Myocyte (in vitro differentiated cells): Measurements from ENCODE around the gene GPC1. TPM values are rescaled to one million over a fixed set of nuclear protein-coding genes. Genes with fewer than 3 reads are reported as not detected.

ENCODE experiments used
- DNase-seq: peaks from one replicate; pipeline ENCODE4 v3.0.0-alpha.2; 2012; ENCODE audit warnings: low read depth
- total RNA-seq: library from RNA; depleted of rRNA; stranded (reverse); fragments of >200 nt; gene quantifications from 2 replicates; pipeline ENCODE4 v1.2.3, GENCODE V29; 2014

GPC1 gene
- total RNA-seq, 1 donor from 2014 or later: 757 TPM

GRCh38 chr2:240464514-240465241 is 29.2 kb downstream of the GPC1 start:
- DNase-seq: no peak

GRCh38 chr2:240465268-240465764 is 29.9 kb downstream of the GPC1 start:
- DNase-seq: no peak

- no peak for DNase-seq
Measured at GRCh38 chr2:240465765-240466578, 30.5 kb downstream of the GPC1 start.

GRCh38 chr2:240466579-240467148 is 31.2 kb downstream of the GPC1 start:
- no peak for DNase-seq

GRCh38 chr2:240467149-240467642 is 31.7 kb downstream of the GPC1 start:
- no peak for DNase-seq

- no peak for DNase-seq
Measured at GRCh38 chr2:240467659-240468302, 32.3 kb downstream of the GPC1 start.

- peak; percentile 55 for DNase-seq
Measured at GRCh38 chr2:240468303-240469238, 33.1 kb downstream of the GPC1 start.

- peak; percentile 61 for DNase-seq
Measured at GRCh38 chr2:240469239-240469636, 33.8 kb downstream of the GPC1 start.

- DNase-seq: no peak
Measured at GRCh38 chr2:240469740-240470139, 34.3 kb downstream of the GPC1 start.

- peak; percentile 45 for DNase-seq
Measured at GRCh38 chr2:240472078-240472790, 36.8 kb downstream of the GPC1 start.

- no peak for DNase-seq
Measured at GRCh38 chr2:240473211-240473610, 37.7 kb downstream of the GPC1 start.

- DNase-seq: no peak
Measured at GRCh38 chr2:240477916-240478315, 42.5 kb downstream of the GPC1 start.

GRCh38 chr2:240478346-240479110 is 43.1 kb downstream of the GPC1 start:
- DNase-seq: no peak

GRCh38 chr2:240479111-240479501 is 43.6 kb downstream of the GPC1 start:
- DNase-seq: no peak

GRCh38 chr2:240480834-240481623 is 45.6 kb downstream of the GPC1 start:
- no peak for DNase-seq

GRCh38 chr2:240481720-240482119 is 46.3 kb downstream of the GPC1 start:
- no peak for DNase-seq

- no peak for DNase-seq
Measured at GRCh38 chr2:240482141-240482540, 46.7 kb downstream of the GPC1 start.

- DNase-seq: no peak
Measured at GRCh38 chr2:240491483-240491882, 56.0 kb downstream of the GPC1 start.
